CD14-positive monocyte (primary cell): ENCODE results near the gene CDH4. TPM values are rescaled to one million over a fixed set of nuclear protein-coding genes. Genes with fewer than 3 reads are reported as not detected.

Experiments used
- DNase-seq, 3 donors: peaks; one replicate each; pipeline ENCODE4 v3.0.0-alpha.2; 2011 to 2022
- H2AFZ ChIP-seq: 2 replicates; pipeline ENCODE4 v1.6.0; 2012; ENCODE audit warnings: mild to moderate bottlenecking, low read depth, low read length, inconsistent platforms; ENCODE audit not compliant: insufficient read depth, poor library complexity, severe bottlenecking
- H3K27ac ChIP-seq, 2 donors: 1 replicate in 1 of 2; 2 replicates in 1 of 2; pipeline ENCODE4 v1.5.1; 2012 to 2013; ENCODE audit warnings: low read length in 2 of 2, control low read depth in 1 of 2, inconsistent platforms in 1 of 2, low read depth in 1 of 2, mild to moderate bottlenecking in 1 of 2
- H3K27me3 ChIP-seq, 2 donors: one replicate each; pipeline versions ENCODE4 v1.6.0 to v1.6.1; 2011 to 2013; ENCODE audit warnings: low read length in 2 of 2; ENCODE audit not compliant: control insufficient read depth in 2 of 2, insufficient read depth in 2 of 2
- H3K36me3 ChIP-seq, 2 donors: replicated peaks in 1 of 2; 1 replicate in 1 of 2; 2 replicates in 1 of 2; pipeline versions ENCODE4 v1.5.1 to v1.6.1; 2012 to 2013; ENCODE audit warnings: low read length in 2 of 2, control low read depth in 1 of 2, inconsistent platforms in 1 of 2, mild to moderate bottlenecking in 1 of 2; ENCODE audit not compliant: insufficient read depth in 2 of 2, control insufficient read depth in 1 of 2
- H3K4me1 ChIP-seq, 2 donors: 1 replicate in 1 of 2; 2 replicates in 1 of 2; pipeline versions ENCODE4 v1.5.1 to v1.6.1; 2012 to 2013; ENCODE audit warnings: low read length in 2 of 2, control low read depth in 1 of 2, inconsistent platforms in 1 of 2, mild to moderate bottlenecking in 1 of 2, moderate library complexity in 1 of 2; ENCODE audit not compliant: insufficient read depth in 2 of 2, control insufficient read depth in 1 of 2
- H3K4me2 ChIP-seq: replicated peaks from 2 replicates; pipeline ENCODE3; 2012; ENCODE audit warnings: low read length, moderate library complexity, mild to moderate bottlenecking; ENCODE audit not compliant: poor library complexity, severe bottlenecking; ENCODE audit errors: extremely low read depth
- H3K4me3 ChIP-seq, 3 experiments: fragments of 200-600 bp in 1 of 3; sonication (generic) in 1 of 3; replicated peaks in 1 of 3; 1 replicate in 2 of 3; 2 replicates in 1 of 3; pipeline ENCODE4 v1.5.1; 2011 to 2013; ENCODE audit warnings: low read length in 3 of 3, mild to moderate bottlenecking in 3 of 3, control low read depth in 2 of 3, low read depth in 2 of 3, inconsistent platforms in 1 of 3, moderate library complexity in 1 of 3
- H3K79me2 ChIP-seq: 2 replicates; pipeline ENCODE4 v1.6.0; 2012; ENCODE audit warnings: mild to moderate bottlenecking, control low read depth, inconsistent platforms, low read length, moderate library complexity; ENCODE audit not compliant: insufficient read depth
- H3K9ac ChIP-seq: 2 replicates; pipeline ENCODE4 v1.6.0; 2017; ENCODE audit warnings: low read length, mild to moderate bottlenecking; ENCODE audit not compliant: insufficient read depth, poor library complexity, severe bottlenecking
- H3K9me3 ChIP-seq, 2 donors: replicated peaks in 1 of 2; 1 replicate in 1 of 2; 2 replicates in 1 of 2; pipeline versions ENCODE4 v1.5.1 to v1.6.1; 2012 to 2013; ENCODE audit warnings: low read length in 2 of 2, control low read depth in 1 of 2; ENCODE audit not compliant: control insufficient read depth in 1 of 2, insufficient read depth in 1 of 2
- H4K20me1 ChIP-seq: 2 replicates; pipeline ENCODE4 v1.6.0; 2012; ENCODE audit warnings: mild to moderate bottlenecking, low read length, control low read depth, moderate library complexity; ENCODE audit not compliant: insufficient read depth
- H3K27ac Mint-ChIP-seq, 7 donors: one replicate each; pipeline ENCODE4 v1.8.0; 2020; ENCODE audit warnings: mild to moderate bottlenecking in 7 of 7, mixed read lengths in 7 of 7, moderate library complexity in 6 of 7, inconsistent platforms in 2 of 7
- H3K27me3 Mint-ChIP-seq, 3 donors: one replicate each; pipeline ENCODE4 v1.8.0; 2021 to 2022; ENCODE audit warnings: low read depth in 3 of 3, mild to moderate bottlenecking in 3 of 3, mixed read lengths in 3 of 3, moderate library complexity in 3 of 3, inconsistent platforms in 1 of 3
- H3K36me3 Mint-ChIP-seq, 2 donors: one replicate each; pipeline ENCODE4 v1.8.0; 2020; ENCODE audit warnings: mixed read lengths in 2 of 2, inconsistent platforms in 1 of 2, mild to moderate bottlenecking in 1 of 2
- H3K4me1 Mint-ChIP-seq: one replicate; pipeline ENCODE4 v1.8.0; 2020; ENCODE audit warnings: mild to moderate bottlenecking, mixed read lengths
- H3K4me3 Mint-ChIP-seq, 2 donors: one replicate each; pipeline ENCODE4 v1.8.0; 2020; ENCODE audit warnings: mild to moderate bottlenecking in 2 of 2, mixed read lengths in 2 of 2, moderate library complexity in 1 of 2
- H3K9me3 Mint-ChIP-seq, 7 donors: one replicate each; pipeline ENCODE4 v1.8.0; 2020 to 2022; ENCODE audit warnings: mixed read lengths in 7 of 7, mild to moderate bottlenecking in 6 of 7, moderate library complexity in 6 of 7, inconsistent platforms in 2 of 7
- CTCF ChIP-seq: fragments of 200-600 bp; IDR thresholded peaks from one replicate; pipeline ENCODE4 v1.8.0; 2022; ENCODE audit warnings: antibody characterized with exemption, mild to moderate bottlenecking
- WGBS: methylation state at CpG from one replicate; pipeline ENCODE4 v1.1.5; 2013; ENCODE audit warnings: missing lambda C conversion rate; ENCODE audit not compliant: insufficient coverage; 5-methylcytosine and 5-hydroxymethylcytosine counted together
- intact Hi-C, 2 donors: fragments of 100-400 bp; cut with micrococcal nuclease; formaldehyde crosslinking; loops; one replicate each; pipeline versions ENCODE4 v1.15.0 to v1.15.1; 2023
- polyA plus RNA-seq, 3 donors: library from polyadenylated mRNA; depleted of rRNA in 1 of 3; unstranded in 2 of 3; stranded (reverse) in 1 of 3; fragments of 300-500 nt in 2 of 3; fragments of >200 nt in 1 of 3; fragmentation: Illumina TruSeq in 2 of 3; gene quantifications; 1 replicate in 2 of 3; 2 replicates in 1 of 3; pipeline ENCODE4 v1.2.3, GENCODE V29; 2012 to 2021

The CDH4 gene
- polyA plus RNA-seq, 3 donors, result not detected

GRCh38 chr20:61757678-61758563, 505.9 kb downstream of the CDH4 start:
- TF ChIP-seq CTCF, result no peak
- Histone ChIP-seq H3K9ac (no peak overlapping the region), H4K20me1 (no peaks in the 10 kb centered on the region), H3K27ac (no peak overlapping the region), H3K9me3 (peaks cover 14 to 88% of the 10 kb centered on the region in 2 donors), H3K4me2 (no peak overlapping the region), H3K79me2 (no peaks in the 10 kb centered on the region), H2AFZ (no peak overlapping the region), H3K4me3 (no peak overlapping the region), H3K36me3 (no peaks in the 10 kb centered on the region), H3K27me3 (no peaks in the 10 kb centered on the region), H3K4me1 (no peaks in the 10 kb centered on the region)
- Mint-ChIP-seq H3K4me3 (no peak overlapping the region), H3K27me3 (peaks cover 0 to 3% (median 0%) of the 10 kb centered on the region in 3 donors), H3K27ac (peak overlapping the region in 1 of 7 donors; percentile 24), H3K4me1 (no peaks in the 10 kb centered on the region), H3K9me3 (peaks cover 0 to 32% (median 13%) of the 10 kb centered on the region in 7 donors), H3K36me3 (no peaks in the 10 kb centered on the region)
- WGBS, result 83% methylated on average over 21 of the region's 25 CpGs
- intact Hi-C loops, result no loop called here
- DNase-seq, result no peak

- no peak overlapping the region for H3K27ac ChIP-seq
- H3K4me1 Mint-ChIP-seq, result no peaks in the 10 kb centered on the region
- no peaks in the 10 kb centered on the region for H4K20me1 ChIP-seq
- no peak overlapping the region for H3K4me3 Mint-ChIP-seq
- no peaks in the 10 kb centered on the region for H3K36me3 ChIP-seq
- no peaks in the 10 kb centered on the region for H3K4me1 ChIP-seq
- H3K27me3 Mint-ChIP-seq, result peaks cover 0 to 3% (median 0%) of the 10 kb centered on the region in 3 donors
- DNase-seq, result no peak
- WGBS, result 94% methylated on average over 22 of the region's 25 CpGs
- peaks cover 14 to 91% of the 10 kb centered on the region in 2 donors for H3K9me3 ChIP-seq
- no peak for TF ChIP-seq CTCF
- H3K36me3 Mint-ChIP-seq, result no peaks in the 10 kb centered on the region
- peaks cover 0 to 37% (median 13%) of the 10 kb centered on the region in 7 donors for H3K9me3 Mint-ChIP-seq
- H3K4me3 ChIP-seq, result no peak overlapping the region
- no peak overlapping the region for H3K27ac Mint-ChIP-seq
- H3K79me2 ChIP-seq, result no peaks in the 10 kb centered on the region
- intact Hi-C loops, result no loop called here
- no peak overlapping the region for H3K4me2 ChIP-seq
- H3K9ac ChIP-seq, result no peak overlapping the region
- no peaks in the 10 kb centered on the region for H3K27me3 ChIP-seq
- no peak overlapping the region for H2AFZ ChIP-seq
These were observed 506.6 kb downstream of the CDH4 start for GRCh38 chr20:61758564-61759200.
